PC-9 (cell line): Measurements from ENCODE around the gene ALPK1.

Source experiments
- EZH2 ChIP-seq: fragments of 200-600 bp; sonication (generic); IDR thresholded peaks from 2 replicates; pipeline ENCODE4 v1.8.0; 2017; ENCODE audit warnings: antibody characterized with exemption, low read depth
- TF ChIP-seq, protein P1 (sequence below): fragments of 200-600 bp; sonication (generic); conservative IDR thresholded peaks from 2 replicates; pipeline ENCODE4 v1.6.1; 2017; ENCODE audit warnings: mixed run types, antibody characterized with exemption, mild to moderate bottlenecking, moderate library complexity

DNA sequence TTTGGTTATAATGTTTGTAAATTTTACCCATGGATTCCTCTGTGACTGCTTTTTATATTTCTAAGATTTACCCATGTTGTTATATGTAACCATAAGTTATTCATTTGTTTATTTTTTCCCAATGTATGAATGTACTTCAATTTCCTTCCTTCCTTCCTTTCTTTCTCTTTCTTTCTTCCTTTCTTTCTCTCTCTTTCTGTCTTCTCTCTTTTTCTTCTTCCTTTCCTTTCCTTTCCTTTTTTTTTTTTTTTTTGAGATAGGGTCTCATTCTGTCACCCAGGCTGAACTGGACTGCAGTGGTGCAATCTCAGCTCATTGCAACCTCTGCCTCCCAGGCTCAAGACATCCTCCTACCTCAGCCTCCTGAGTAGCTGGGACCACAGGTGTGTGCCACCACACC lies 55.6 kb downstream of the ALPK1 start:
- TF ChIP-seq, protein P1, sequence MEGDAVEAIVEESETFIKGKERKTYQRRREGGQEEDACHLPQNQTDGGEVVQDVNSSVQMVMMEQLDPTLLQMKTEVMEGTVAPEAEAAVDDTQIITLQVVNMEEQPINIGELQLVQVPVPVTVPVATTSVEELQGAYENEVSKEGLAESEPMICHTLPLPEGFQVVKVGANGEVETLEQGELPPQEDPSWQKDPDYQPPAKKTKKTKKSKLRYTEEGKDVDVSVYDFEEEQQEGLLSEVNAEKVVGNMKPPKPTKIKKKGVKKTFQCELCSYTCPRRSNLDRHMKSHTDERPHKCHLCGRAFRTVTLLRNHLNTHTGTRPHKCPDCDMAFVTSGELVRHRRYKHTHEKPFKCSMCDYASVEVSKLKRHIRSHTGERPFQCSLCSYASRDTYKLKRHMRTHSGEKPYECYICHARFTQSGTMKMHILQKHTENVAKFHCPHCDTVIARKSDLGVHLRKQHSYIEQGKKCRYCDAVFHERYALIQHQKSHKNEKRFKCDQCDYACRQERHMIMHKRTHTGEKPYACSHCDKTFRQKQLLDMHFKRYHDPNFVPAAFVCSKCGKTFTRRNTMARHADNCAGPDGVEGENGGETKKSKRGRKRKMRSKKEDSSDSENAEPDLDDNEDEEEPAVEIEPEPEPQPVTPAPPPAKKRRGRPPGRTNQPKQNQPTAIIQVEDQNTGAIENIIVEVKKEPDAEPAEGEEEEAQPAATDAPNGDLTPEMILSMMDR = no peak
- no peak for TF ChIP-seq EZH2
